ENCODE measurements around the gene CLSTN3.

GRCh38 chr12:7158781-7159609 is 28.8 kb downstream of the CLSTN3 start:
- no peak for TF ChIP-seq GATA3 (IDR thresholded peaks at IDR 0.05; ENCODE audit: low read depth, low read length)
- no peak for TF ChIP-seq GATA2 (IDR thresholded peaks at IDR 0.05; ENCODE audit: low read depth, low read length)
